COR-L47 (cell line): ENCODE measurements around the gene IGF1R.

Experiments
- DNase-seq: peaks from one replicate; lab custom pipeline; 2025; lab: John Stamatoyannopoulos, UW

Gene IGF1R

GRCh38 chr15:98745650-98746374, 97.5 kb downstream of the IGF1R start:
- no peak for DNase-seq

- DNase-seq = peak; percentile 65
Observed at GRCh38 chr15:98746375-98747155, 98.2 kb downstream of the IGF1R start.

GRCh38 chr15:98751767-98752166, 103.4 kb downstream of the IGF1R start:
- no peak for DNase-seq

GRCh38 chr15:98753726-98754656, 105.7 kb downstream of the IGF1R start:
- DNase-seq = no peak

GRCh38 chr15:98754657-98755022, 106.3 kb downstream of the IGF1R start:
- DNase-seq = no peak

- no peak for DNase-seq
Observed at GRCh38 chr15:98755138-98755537, 106.8 kb downstream of the IGF1R start.

GRCh38 chr15:98755781-98756180, 107.4 kb downstream of the IGF1R start:
- no peak for DNase-seq

GRCh38 chr15:98758224-98758623, 109.9 kb downstream of the IGF1R start:
- DNase-seq = no peak

- no peak for DNase-seq
Observed at GRCh38 chr15:98759277-98759676, 110.9 kb downstream of the IGF1R start.

- no peak for DNase-seq
Observed at GRCh38 chr15:98760112-98760826, 111.9 kb downstream of the IGF1R start.

- DNase-seq = no peak
Observed at GRCh38 chr15:98760975-98761374, 112.6 kb downstream of the IGF1R start.

- DNase-seq = no peak
Observed at GRCh38 chr15:98763179-98763578, 114.8 kb downstream of the IGF1R start.

- no peak for DNase-seq
Observed at GRCh38 chr15:98764291-98764690, 116.0 kb downstream of the IGF1R start.

GRCh38 chr15:98765610-98766009, 117.3 kb downstream of the IGF1R start:
- DNase-seq = no peak

- DNase-seq = no peak
Observed at GRCh38 chr15:98767692-98768091, 119.4 kb downstream of the IGF1R start.

GRCh38 chr15:98769867-98770266, 121.5 kb downstream of the IGF1R start:
- no peak for DNase-seq

- no peak for DNase-seq
Observed at GRCh38 chr15:98770984-98771383, 122.6 kb downstream of the IGF1R start.

GRCh38 chr15:98771541-98771940, 123.2 kb downstream of the IGF1R start:
- no peak for DNase-seq

GRCh38 chr15:98772895-98773294, 124.6 kb downstream of the IGF1R start:
- no peak for DNase-seq

GRCh38 chr15:98773616-98774015, 125.3 kb downstream of the IGF1R start:
- no peak for DNase-seq

- DNase-seq = peak; percentile 78
Observed at GRCh38 chr15:98774756-98775497, 126.6 kb downstream of the IGF1R start.
